ENCODE data around the gene MTCH2. TPM values are rescaled to one million over a fixed set of nuclear protein-coding genes. Genes with fewer than 3 reads are reported as not detected.
"Not testable (repeated sequence)": the region's sequence is repeated elsewhere in the genome, so short reads cannot be mapped to it uniquely, and the experiment has no call there.

MTCH2 gene
- total RNA-seq, 1 experiment from 2014 or later = 72.6 TPM

GRCh38 chr11:47672283-47672730, 29.9 kb upstream of the MTCH2 start:
- Histone ChIP-seq H3K9ac (ENCODE audit: low read length) (no peak overlapping the region), H3K79me2 (ENCODE audit: low read length) (no peaks in the 10 kb centered on the region)

GRCh38 chr11:47669856-47670255, 27.5 kb upstream of the MTCH2 start:
- no peaks in the 10 kb centered on the region for H3K79me2 ChIP-seq (ENCODE audit: low read length)
- no peaks in the 10 kb centered on the region for H4K20me1 ChIP-seq (ENCODE audit: insufficient read depth, low read depth, low read length)
- no peaks in the 10 kb centered on the region for H3K4me1 ChIP-seq (ENCODE audit: low read length)
- H3K27ac ChIP-seq (ENCODE audit: low read length) = no peak overlapping the region
- H3K9me2 ChIP-seq (replicated peaks; ENCODE audit: insufficient read depth, low read length) = no peaks in the 10 kb centered on the region
- no peak overlapping the region for H2AFZ ChIP-seq (ENCODE audit: low read length)
- H3K4me2 ChIP-seq (ENCODE audit: low read depth, low read length, poor library complexity, severe bottlenecking) = no peak overlapping the region
- no peak for DNase-seq
- H3K36me3 ChIP-seq (ENCODE audit: insufficient read depth, low read length) = no peaks in the 10 kb centered on the region
- H3K27me3 ChIP-seq (ENCODE audit: low read length) = no peaks in the 10 kb centered on the region
- no peak overlapping the region for H3K4me3 ChIP-seq (ENCODE audit: low read length)
- H3K9ac ChIP-seq (ENCODE audit: low read length) = no peak overlapping the region
- H3K9me3 ChIP-seq (ENCODE audit: low read length) = no peaks in the 10 kb centered on the region

More at GRCh38 chr11:47672283-47672730, 29.9 kb upstream of the MTCH2 start:
- Histone ChIP-seq H3K4me2 (ENCODE audit: low read depth, low read length, poor library complexity, severe bottlenecking) (no peak overlapping the region), H3K27me3 (ENCODE audit: low read length) (no peaks in the 10 kb centered on the region), H3K27ac (ENCODE audit: low read length) (no peak overlapping the region), H3K9me2 (replicated peaks; ENCODE audit: insufficient read depth, low read length) (no peaks in the 10 kb centered on the region), H2AFZ (ENCODE audit: low read length) (no peak overlapping the region), H3K36me3 (ENCODE audit: insufficient read depth, low read length) (no peaks in the 10 kb centered on the region), H3K9me3 (ENCODE audit: low read length) (no peaks in the 10 kb centered on the region), H3K4me3 (ENCODE audit: low read length) (no peak overlapping the region), H4K20me1 (ENCODE audit: insufficient read depth, low read depth, low read length) (no peaks in the 10 kb centered on the region), H3K4me1 (ENCODE audit: low read length) (no peaks in the 10 kb centered on the region)
- DNase-seq = no peak

GRCh38 chr11:47668665-47669064, 26.3 kb upstream of the MTCH2 start:
- Histone ChIP-seq H3K9ac (ENCODE audit: low read length) (no peak overlapping the region), H3K36me3 (ENCODE audit: insufficient read depth, low read length) (no peaks in the 10 kb centered on the region), H3K4me2 (ENCODE audit: low read depth, low read length, poor library complexity, severe bottlenecking) (no peak overlapping the region), H2AFZ (ENCODE audit: low read length) (no peak overlapping the region), H3K4me1 (ENCODE audit: low read length) (no peaks in the 10 kb centered on the region), H4K20me1 (ENCODE audit: insufficient read depth, low read depth, low read length) (no peaks in the 10 kb centered on the region), H3K9me3 (ENCODE audit: low read length) (no peaks in the 10 kb centered on the region), H3K27me3 (ENCODE audit: low read length) (no peaks in the 10 kb centered on the region), H3K79me2 (ENCODE audit: low read length) (no peaks in the 10 kb centered on the region), H3K4me3 (ENCODE audit: low read length) (no peak overlapping the region), H3K27ac (ENCODE audit: low read length) (no peak overlapping the region), H3K9me2 (replicated peaks; ENCODE audit: insufficient read depth, low read length) (no peaks in the 10 kb centered on the region)
- no peak for DNase-seq

- Histone ChIP-seq H3K79me2 (ENCODE audit: low read length) (no peaks in the 10 kb centered on the region), H3K9ac (ENCODE audit: low read length) (no peak overlapping the region), H3K4me1 (ENCODE audit: low read length) (no peaks in the 10 kb centered on the region), H3K4me2 (ENCODE audit: low read depth, low read length, poor library complexity, severe bottlenecking) (no peak overlapping the region), H4K20me1 (ENCODE audit: insufficient read depth, low read depth, low read length) (no peaks in the 10 kb centered on the region), H3K27ac (ENCODE audit: low read length) (no peak overlapping the region), H3K4me3 (ENCODE audit: low read length) (no peak overlapping the region), H3K9me2 (replicated peaks; ENCODE audit: insufficient read depth, low read length) (no peaks in the 10 kb centered on the region), H2AFZ (ENCODE audit: low read length) (no peak overlapping the region), H3K9me3 (ENCODE audit: low read length) (no peaks in the 10 kb centered on the region), H3K36me3 (ENCODE audit: insufficient read depth, low read length) (no peaks in the 10 kb centered on the region), H3K27me3 (ENCODE audit: low read length) (no peaks in the 10 kb centered on the region)
- no peak for DNase-seq
Measured at GRCh38 chr11:47667555-47667954, 25.2 kb upstream of the MTCH2 start.

GRCh38 chr11:47667135-47667534, 24.8 kb upstream of the MTCH2 start:
- Histone ChIP-seq H3K27me3 (ENCODE audit: low read length) (no peaks in the 10 kb centered on the region), H3K4me3 (ENCODE audit: low read length) (no peak overlapping the region), H4K20me1 (ENCODE audit: insufficient read depth, low read depth, low read length) (no peaks in the 10 kb centered on the region), H3K9me2 (replicated peaks; ENCODE audit: insufficient read depth, low read length) (no peaks in the 10 kb centered on the region), H3K27ac (ENCODE audit: low read length) (no peak overlapping the region), H3K4me1 (ENCODE audit: low read length) (no peaks in the 10 kb centered on the region), H3K9ac (ENCODE audit: low read length) (no peak overlapping the region), H3K9me3 (ENCODE audit: low read length) (no peaks in the 10 kb centered on the region), H3K79me2 (ENCODE audit: low read length) (no peaks in the 10 kb centered on the region), H3K36me3 (ENCODE audit: insufficient read depth, low read length) (no peaks in the 10 kb centered on the region), H2AFZ (ENCODE audit: low read length) (no peak overlapping the region), H3K4me2 (ENCODE audit: low read depth, low read length, poor library complexity, severe bottlenecking) (no peak overlapping the region)
- no peak for DNase-seq

GRCh38 chr11:47664936-47665335, 22.6 kb upstream of the MTCH2 start:
- H3K9me3 ChIP-seq (ENCODE audit: low read length); H4K20me1 ChIP-seq (ENCODE audit: insufficient read depth, low read depth, low read length); H3K36me3 ChIP-seq (ENCODE audit: insufficient read depth, low read length); H3K9me2 ChIP-seq (replicated peaks; ENCODE audit: insufficient read depth, low read length); H3K4me3 ChIP-seq (ENCODE audit: low read length); DNase-seq; H3K4me2 ChIP-seq (ENCODE audit: low read depth, low read length, poor library complexity, severe bottlenecking); H3K79me2 ChIP-seq (ENCODE audit: low read length); H3K27me3 ChIP-seq (ENCODE audit: low read length); H3K27ac ChIP-seq (ENCODE audit: low read length); H3K4me1 ChIP-seq (ENCODE audit: low read length); H2AFZ ChIP-seq (ENCODE audit: low read length); H3K9ac ChIP-seq (ENCODE audit: low read length): not testable (repeated sequence)

GRCh38 chr11:47661245-47661644, 18.9 kb upstream of the MTCH2 start:
- no peaks in the 10 kb centered on the region for H3K79me2 ChIP-seq (ENCODE audit: low read length)
- H3K4me2 ChIP-seq (ENCODE audit: low read depth, low read length, poor library complexity, severe bottlenecking) = no peak overlapping the region
- no peaks in the 10 kb centered on the region for H3K9me3 ChIP-seq (ENCODE audit: low read length)
- no peak overlapping the region for H3K4me3 ChIP-seq (ENCODE audit: low read length)
- H2AFZ ChIP-seq (ENCODE audit: low read length) = no peak overlapping the region
- no peak overlapping the region for H3K27ac ChIP-seq (ENCODE audit: low read length)
- H3K36me3 ChIP-seq (ENCODE audit: insufficient read depth, low read length) = no peaks in the 10 kb centered on the region
- no peaks in the 10 kb centered on the region for H3K9me2 ChIP-seq (replicated peaks; ENCODE audit: insufficient read depth, low read length)
- H4K20me1 ChIP-seq (ENCODE audit: insufficient read depth, low read depth, low read length) = no peaks in the 10 kb centered on the region
- no peak for DNase-seq
- H3K9ac ChIP-seq (ENCODE audit: low read length) = no peak overlapping the region
- H3K27me3 ChIP-seq (ENCODE audit: low read length) = no peaks in the 10 kb centered on the region
- H3K4me1 ChIP-seq (ENCODE audit: low read length) = no peaks in the 10 kb centered on the region

- H3K27ac ChIP-seq (ENCODE audit: low read length) = no peak overlapping the region
- H3K27me3 ChIP-seq (ENCODE audit: low read length) = no peaks in the 10 kb centered on the region
- H3K79me2 ChIP-seq (ENCODE audit: low read length) = no peaks in the 10 kb centered on the region
- no peak overlapping the region for H2AFZ ChIP-seq (ENCODE audit: low read length)
- no peak overlapping the region for H3K9ac ChIP-seq (ENCODE audit: low read length)
- no peaks in the 10 kb centered on the region for H3K4me1 ChIP-seq (ENCODE audit: low read length)
- H3K36me3 ChIP-seq (ENCODE audit: insufficient read depth, low read length) = no peaks in the 10 kb centered on the region
- no peak overlapping the region for H3K4me3 ChIP-seq (ENCODE audit: low read length)
- no peak for DNase-seq
- H3K9me2 ChIP-seq (replicated peaks; ENCODE audit: insufficient read depth, low read length) = no peaks in the 10 kb centered on the region
- H4K20me1 ChIP-seq (ENCODE audit: insufficient read depth, low read depth, low read length) = no peaks in the 10 kb centered on the region
- no peak overlapping the region for H3K4me2 ChIP-seq (ENCODE audit: low read depth, low read length, poor library complexity, severe bottlenecking)
- H3K9me3 ChIP-seq (ENCODE audit: low read length) = no peaks in the 10 kb centered on the region
Measured at GRCh38 chr11:47659276-47659675, 16.9 kb upstream of the MTCH2 start.
